GM12878 (cell line): ENCODE results near the gene CPT2. TPM values are rescaled to one million over a fixed set of nuclear protein-coding genes. Genes with fewer than 3 reads are reported as not detected.

Experiments
- ATAC-seq: fragments of 200-7000 bp; cut with Tn5 transposase; 3 replicates; pipeline ENCODE4 v1.9.1; 2020; ENCODE audit warnings: mild to moderate bottlenecking, moderate library complexity
- BruUV-seq: library from RNA; stranded (reverse); fragments of 400-500 nt; replicated peaks from 2 replicates; lab custom pipeline; 2021; lab: Mats Ljungman, UMichigan
- CTCF ChIA-PET: fragments of 300-600 bp; sonication (Branson Sonifier 250); formaldehyde crosslinking; extraction: SDS; loops from one replicate; lab custom pipeline; 2021; ENCODE audit warnings: inconsistent platforms; lab: Yijun Ruan, JAX
- POLR2A ChIA-PET: fragments of 350-600 bp; formaldehyde crosslinking; extraction: SDS; loops from one replicate; lab custom pipeline; 2021; ENCODE audit warnings: inconsistent platforms; lab: Charles Lee
- RAD21 ChIA-PET: fragments of 300-600 bp; sonication (Branson Sonifier 250); formaldehyde crosslinking; loops from one replicate; lab custom pipeline; 2023; ENCODE audit warnings: antibody characterized with exemption; ENCODE audit not compliant: unreplicated experiment; lab: Charles Lee
- SMC1A ChIA-PET: fragments of 300-600 bp; sonication (Branson Sonifier 250); formaldehyde crosslinking; loops from one replicate; lab custom pipeline; 2023; ENCODE audit not compliant: unreplicated experiment, uncharacterized antibody; lab: Charles Lee
- DNase-seq: peaks from one replicate; pipeline ENCODE4 v3.0.0-alpha.2; 2011; ENCODE audit warnings: low read depth, low spot score
- FAIRE-seq: peaks from 3 replicates; lab custom pipeline; 2011; peaks lifted over from hg19 to GRCh38; lab: Jason Lieb, UNC
- H2AFZ ChIP-seq: 2 replicates; pipeline ENCODE4 v1.6.0; 2011; ENCODE audit warnings: low read depth, low read length, control low read depth; ENCODE audit not compliant: control insufficient read depth
- H3K27ac ChIP-seq: 2 replicates; pipeline ENCODE4 v1.5.1; 2011; ENCODE audit warnings: control low read depth; ENCODE audit not compliant: control insufficient read depth, insufficient read depth
- H3K27me3 ChIP-seq, 2 experiments: replicated peaks in 1 of 2; 2 replicates each; pipeline versions ENCODE4 v1.6.0 to v1.6.1; 2011; ENCODE audit warnings: low read length in 1 of 2; ENCODE audit not compliant: control insufficient read depth in 2 of 2, insufficient read depth in 2 of 2
- H3K36me3 ChIP-seq, 2 experiments: 2 replicates each; pipeline ENCODE4 v1.5.1; 2011; ENCODE audit warnings: low read length in 1 of 2; ENCODE audit not compliant: control insufficient read depth in 2 of 2, insufficient read depth in 2 of 2
- H3K4me1 ChIP-seq: 2 replicates; pipeline ENCODE4 v1.6.1; 2011; ENCODE audit warnings: mild to moderate bottlenecking, low read length, moderate library complexity, mixed read lengths; ENCODE audit not compliant: control insufficient read depth, insufficient read depth
- H3K4me2 ChIP-seq: 2 replicates; pipeline ENCODE4 v1.6.0; 2011; ENCODE audit warnings: control low read depth; ENCODE audit not compliant: control insufficient read depth, insufficient read depth
- H3K4me3 ChIP-seq: fragments of 200-600 bp; sonication (generic); 2 replicates; pipeline ENCODE4 v1.5.1; 2016
- H3K79me2 ChIP-seq: 2 replicates; pipeline ENCODE4 v1.6.0; 2011; ENCODE audit warnings: low read length; ENCODE audit not compliant: control insufficient read depth, insufficient read depth
- H3K9ac ChIP-seq: 2 replicates; pipeline ENCODE4 v1.8.0; 2011; ENCODE audit warnings: low read length, control low read depth, mixed read lengths; ENCODE audit not compliant: control insufficient read depth, insufficient read depth
- H3K9me3 ChIP-seq: replicated peaks from 3 replicates; pipeline ENCODE4 v1.5.1; 2011; ENCODE audit warnings: mild to moderate bottlenecking, low read length; ENCODE audit not compliant: control insufficient read depth, insufficient read depth
- H4K20me1 ChIP-seq: 2 replicates; pipeline ENCODE4 v1.6.0; 2011; ENCODE audit not compliant: control insufficient read depth, insufficient read depth
- CHD4 ChIP-seq: fragments of 200-600 bp; sonication (generic); IDR thresholded peaks from 2 replicates; pipeline ENCODE4 v1.6.1; 2016; ENCODE audit warnings: mild to moderate bottlenecking
- FOXK2 ChIP-seq: fragments of 450-650 bp; IDR thresholded peaks from 2 replicates; pipeline ENCODE4 v1.6.1; 2017; ENCODE audit warnings: mild to moderate bottlenecking, moderate library complexity
- HDAC2 ChIP-seq: fragments of 200-600 bp; sonication (generic); IDR thresholded peaks from 2 replicates; pipeline ENCODE4 v1.6.1; 2017
- JUNB ChIP-seq: IDR thresholded peaks from 2 replicates; pipeline ENCODE4 v1.6.1; 2016; ENCODE audit warnings: antibody characterized with exemption, mild to moderate bottlenecking
- NFYB ChIP-seq: IDR thresholded peaks from 2 replicates; pipeline ENCODE4 v1.6.1; 2011; ENCODE audit warnings: low read depth, mild to moderate bottlenecking, low read length, improper control_type of control experiment, moderate library complexity; ENCODE audit not compliant: insufficient read depth
- RFX5 ChIP-seq: IDR thresholded peaks from 2 replicates; pipeline ENCODE4 v1.6.1; 2011; ENCODE audit warnings: low read depth, low read length, improper control_type of control experiment
- SMAD1 ChIP-seq: fragments of 450-650 bp; IDR thresholded peaks from 2 replicates; pipeline ENCODE4 v1.6.1; 2018; ENCODE audit warnings: mild to moderate bottlenecking, low read depth; ENCODE audit not compliant: partially characterized antibody
- WGBS: methylation state at CpG from one replicate; pipeline ENCODE4 v1.1.6; 2016; ENCODE audit warnings: low lambda C conversion rate; ENCODE audit not compliant: insufficient replicate concordance, insufficient coverage; ENCODE audit errors: missing lambda C conversion rate; 5-methylcytosine and 5-hydroxymethylcytosine counted together
- in situ Hi-C: fragments of 300-500 bp; cut with MboI; formaldehyde crosslinking; loops from 9 replicates; pipeline ENCODE4 v1.14.3; 2018; ENCODE audit warnings: mixed read lengths
- intact Hi-C: fragments of 100-400 bp; cut with micrococcal nuclease; formaldehyde crosslinking; loops from one replicate; pipeline ENCODE4 v1.14.2; 2022; ENCODE audit not compliant: unreplicated experiment
- polyA plus RNA-seq, 11 experiments: library from polyadenylated mRNA; depleted of rRNA in 4 of 11; unstranded in 6 of 11; stranded (reverse) in 5 of 11; fragments of >200 nt; fragmentation: Nextera tagmentation in 4 of 11; fragmentation: Illumina TruSeq in 1 of 11; extraction: Ambion mirVana in 4 of 11; extraction: Trizol in 1 of 11; gene quantifications; 1 replicate in 1 of 11; 2 replicates in 10 of 11; pipeline versions ENCODE4 v1.2.1 to v1.2.3, GENCODE V29; 2011 to 2016; ENCODE audit warnings: inconsistent platforms in 2 of 11, missing spikeins in 2 of 11, low read depth in 1 of 11
- total RNA-seq, 4 experiments: library from RNA; depleted of rRNA in 3 of 4; stranded (reverse); fragments of >200 nt in 3 of 4; fragmentation: Illumina TruSeq in 1 of 4; extraction: Trizol in 1 of 4; gene quantifications; 2 replicates each; pipeline versions ENCODE4 v1.2.1 to v1.2.3, GENCODE V29; 2013 to 2021
- TF ChIP-seq, protein P1 (sequence below): fragments of 450-650 bp; IDR thresholded peaks from 2 replicates; pipeline ENCODE4 v1.6.1; 2017; ENCODE audit warnings: mild to moderate bottlenecking, moderate library complexity
- TF ChIP-seq, protein P2 (sequence below): fragments of 450-650 bp; IDR thresholded peaks from 2 replicates; pipeline ENCODE4 v1.6.1; 2016; ENCODE audit warnings: mild to moderate bottlenecking
- TF ChIP-seq, protein P3 (sequence below): fragments of 450-650 bp; formaldehyde crosslinking; IDR thresholded peaks from 2 replicates; pipeline ENCODE4 v1.4.0; 2020; ENCODE audit warnings: mild to moderate bottlenecking, moderate library complexity
- TF ChIP-seq, protein P4 (sequence below): fragments of 450-650 bp; IDR thresholded peaks from 2 replicates; pipeline ENCODE4 v1.6.1; 2017; ENCODE audit warnings: low read depth, mild to moderate bottlenecking, moderate library complexity
- TF ChIP-seq, protein P5 (sequence below): IDR thresholded peaks from 2 replicates; pipeline ENCODE4 v1.6.1; 2012; ENCODE audit warnings: low read length, inconsistent platforms

Gene CPT2
- total and polyA plus RNA-seq, 10 of the 15 experiments (the other 5 are each of a cell fraction or from before 2014, with no cell fraction given) = 10.1 to 36.2 (median 26.3) TPM

DNA sequence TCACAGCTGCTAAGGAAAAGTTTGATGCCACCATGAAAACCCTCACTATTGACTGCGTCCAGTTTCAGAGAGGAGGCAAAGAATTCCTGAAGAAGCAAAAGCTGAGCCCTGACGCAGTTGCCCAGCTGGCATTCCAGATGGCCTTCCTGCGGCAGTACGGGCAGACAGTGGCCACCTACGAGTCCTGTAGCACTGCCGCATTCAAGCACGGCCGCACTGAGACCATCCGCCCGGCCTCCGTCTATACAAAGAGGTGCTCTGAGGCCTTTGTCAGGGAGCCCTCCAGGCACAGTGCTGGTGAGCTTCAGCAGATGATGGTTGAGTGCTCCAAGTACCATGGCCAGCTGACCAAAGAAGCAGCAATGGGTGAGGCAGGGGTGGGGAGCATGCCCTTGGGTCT, 14.3 kb downstream of the CPT2 start:
- H3K9me3 ChIP-seq = peaks cover 8% of the 10 kb centered on the region; the same call in 2 of the 3 replicates
- ChIA-PET RAD21 (interaction anchor here (0.6 kb wide), 1 partner anchor 180 kb away, joined by 3 read pairs; no protein-coding TSS in a partner anchor), POLR2A (no interaction called here), CTCF (no interaction called here), SMC1A (no interaction called here)
- no peak overlapping the region for H2AFZ ChIP-seq
- no TSS peak for BruUV-seq
- no peak overlapping the region for H3K9ac ChIP-seq
- DNase-seq (no peak), FAIRE-seq (no peak), ATAC-seq (no peak)
- peaks cover 8 to 27% of the 10 kb centered on the region in 2 experiments for H3K36me3 ChIP-seq
- no peak overlapping the region for H3K4me2 ChIP-seq
- in situ Hi-C loops (no loop called here), intact Hi-C loops (no loop called here)
- no peak overlapping the region for H3K27ac ChIP-seq
- no peaks in the 10 kb centered on the region for H3K4me1 ChIP-seq
- 95% methylated on average over 11 of the region's 11 CpGs for WGBS
- H3K27me3 ChIP-seq = no peaks in the 10 kb centered on the region
- no peaks in the 10 kb centered on the region for H4K20me1 ChIP-seq
- no peak overlapping the region for H3K4me3 ChIP-seq
- no peaks in the 10 kb centered on the region for H3K79me2 ChIP-seq
- TF ChIP-seq SMAD1 (no peak), NFYB (no peak), HDAC2 (no peak), RFX5 (no peak), JUNB (no peak), CHD4 (no peak), FOXK2 (no peak)
- TF ChIP-seq, protein P1, sequence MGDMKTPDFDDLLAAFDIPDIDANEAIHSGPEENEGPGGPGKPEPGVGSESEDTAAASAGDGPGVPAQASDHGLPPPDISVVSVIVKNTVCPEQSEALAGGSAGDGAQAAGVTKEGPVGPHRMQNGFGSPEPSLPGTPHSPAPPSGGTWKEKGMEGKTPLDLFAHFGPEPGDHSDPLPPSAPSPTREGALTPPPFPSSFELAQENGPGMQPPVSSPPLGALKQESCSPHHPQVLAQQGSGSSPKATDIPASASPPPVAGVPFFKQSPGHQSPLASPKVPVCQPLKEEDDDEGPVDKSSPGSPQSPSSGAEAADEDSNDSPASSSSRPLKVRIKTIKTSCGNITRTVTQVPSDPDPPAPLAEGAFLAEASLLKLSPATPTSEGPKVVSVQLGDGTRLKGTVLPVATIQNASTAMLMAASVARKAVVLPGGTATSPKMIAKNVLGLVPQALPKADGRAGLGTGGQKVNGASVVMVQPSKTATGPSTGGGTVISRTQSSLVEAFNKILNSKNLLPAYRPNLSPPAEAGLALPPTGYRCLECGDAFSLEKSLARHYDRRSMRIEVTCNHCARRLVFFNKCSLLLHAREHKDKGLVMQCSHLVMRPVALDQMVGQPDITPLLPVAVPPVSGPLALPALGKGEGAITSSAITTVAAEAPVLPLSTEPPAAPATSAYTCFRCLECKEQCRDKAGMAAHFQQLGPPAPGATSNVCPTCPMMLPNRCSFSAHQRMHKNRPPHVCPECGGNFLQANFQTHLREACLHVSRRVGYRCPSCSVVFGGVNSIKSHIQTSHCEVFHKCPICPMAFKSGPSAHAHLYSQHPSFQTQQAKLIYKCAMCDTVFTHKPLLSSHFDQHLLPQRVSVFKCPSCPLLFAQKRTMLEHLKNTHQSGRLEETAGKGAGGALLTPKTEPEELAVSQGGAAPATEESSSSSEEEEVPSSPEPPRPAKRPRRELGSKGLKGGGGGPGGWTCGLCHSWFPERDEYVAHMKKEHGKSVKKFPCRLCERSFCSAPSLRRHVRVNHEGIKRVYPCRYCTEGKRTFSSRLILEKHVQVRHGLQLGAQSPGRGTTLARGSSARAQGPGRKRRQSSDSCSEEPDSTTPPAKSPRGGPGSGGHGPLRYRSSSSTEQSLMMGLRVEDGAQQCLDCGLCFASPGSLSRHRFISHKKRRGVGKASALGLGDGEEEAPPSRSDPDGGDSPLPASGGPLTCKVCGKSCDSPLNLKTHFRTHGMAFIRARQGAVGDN = no peak
- TF ChIP-seq, protein P2, sequence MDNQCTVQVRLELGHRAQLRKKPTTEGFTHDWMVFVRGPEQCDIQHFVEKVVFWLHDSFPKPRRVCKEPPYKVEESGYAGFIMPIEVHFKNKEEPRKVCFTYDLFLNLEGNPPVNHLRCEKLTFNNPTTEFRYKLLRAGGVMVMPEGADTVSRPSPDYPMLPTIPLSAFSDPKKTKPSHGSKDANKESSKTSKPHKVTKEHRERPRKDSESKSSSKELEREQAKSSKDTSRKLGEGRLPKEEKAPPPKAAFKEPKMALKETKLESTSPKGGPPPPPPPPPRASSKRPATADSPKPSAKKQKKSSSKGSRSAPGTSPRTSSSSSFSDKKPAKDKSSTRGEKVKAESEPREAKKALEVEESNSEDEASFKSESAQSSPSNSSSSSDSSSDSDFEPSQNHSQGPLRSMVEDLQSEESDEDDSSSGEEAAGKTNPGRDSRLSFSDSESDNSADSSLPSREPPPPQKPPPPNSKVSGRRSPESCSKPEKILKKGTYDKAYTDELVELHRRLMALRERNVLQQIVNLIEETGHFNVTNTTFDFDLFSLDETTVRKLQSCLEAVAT = no peak
- TF ChIP-seq, protein P3, sequence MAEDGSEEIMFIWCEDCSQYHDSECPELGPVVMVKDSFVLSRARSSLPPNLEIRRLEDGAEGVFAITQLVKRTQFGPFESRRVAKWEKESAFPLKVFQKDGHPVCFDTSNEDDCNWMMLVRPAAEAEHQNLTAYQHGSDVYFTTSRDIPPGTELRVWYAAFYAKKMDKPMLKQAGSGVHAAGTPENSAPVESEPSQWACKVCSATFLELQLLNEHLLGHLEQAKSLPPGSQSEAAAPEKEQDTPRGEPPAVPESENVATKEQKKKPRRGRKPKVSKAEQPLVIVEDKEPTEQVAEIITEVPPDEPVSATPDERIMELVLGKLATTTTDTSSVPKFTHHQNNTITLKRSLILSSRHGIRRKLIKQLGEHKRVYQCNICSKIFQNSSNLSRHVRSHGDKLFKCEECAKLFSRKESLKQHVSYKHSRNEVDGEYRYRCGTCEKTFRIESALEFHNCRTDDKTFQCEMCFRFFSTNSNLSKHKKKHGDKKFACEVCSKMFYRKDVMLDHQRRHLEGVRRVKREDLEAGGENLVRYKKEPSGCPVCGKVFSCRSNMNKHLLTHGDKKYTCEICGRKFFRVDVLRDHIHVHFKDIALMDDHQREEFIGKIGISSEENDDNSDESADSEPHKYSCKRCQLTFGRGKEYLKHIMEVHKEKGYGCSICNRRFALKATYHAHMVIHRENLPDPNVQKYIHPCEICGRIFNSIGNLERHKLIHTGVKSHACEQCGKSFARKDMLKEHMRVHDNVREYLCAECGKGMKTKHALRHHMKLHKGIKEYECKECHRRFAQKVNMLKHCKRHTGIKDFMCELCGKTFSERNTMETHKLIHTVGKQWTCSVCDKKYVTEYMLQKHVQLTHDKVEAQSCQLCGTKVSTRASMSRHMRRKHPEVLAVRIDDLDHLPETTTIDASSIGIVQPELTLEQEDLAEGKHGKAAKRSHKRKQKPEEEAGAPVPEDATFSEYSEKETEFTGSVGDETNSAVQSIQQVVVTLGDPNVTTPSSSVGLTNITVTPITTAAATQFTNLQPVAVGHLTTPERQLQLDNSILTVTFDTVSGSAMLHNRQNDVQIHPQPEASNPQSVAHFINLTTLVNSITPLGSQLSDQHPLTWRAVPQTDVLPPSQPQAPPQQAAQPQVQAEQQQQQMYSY (CRISPR knock-in tag) = no peak
- TF ChIP-seq, protein P4, sequence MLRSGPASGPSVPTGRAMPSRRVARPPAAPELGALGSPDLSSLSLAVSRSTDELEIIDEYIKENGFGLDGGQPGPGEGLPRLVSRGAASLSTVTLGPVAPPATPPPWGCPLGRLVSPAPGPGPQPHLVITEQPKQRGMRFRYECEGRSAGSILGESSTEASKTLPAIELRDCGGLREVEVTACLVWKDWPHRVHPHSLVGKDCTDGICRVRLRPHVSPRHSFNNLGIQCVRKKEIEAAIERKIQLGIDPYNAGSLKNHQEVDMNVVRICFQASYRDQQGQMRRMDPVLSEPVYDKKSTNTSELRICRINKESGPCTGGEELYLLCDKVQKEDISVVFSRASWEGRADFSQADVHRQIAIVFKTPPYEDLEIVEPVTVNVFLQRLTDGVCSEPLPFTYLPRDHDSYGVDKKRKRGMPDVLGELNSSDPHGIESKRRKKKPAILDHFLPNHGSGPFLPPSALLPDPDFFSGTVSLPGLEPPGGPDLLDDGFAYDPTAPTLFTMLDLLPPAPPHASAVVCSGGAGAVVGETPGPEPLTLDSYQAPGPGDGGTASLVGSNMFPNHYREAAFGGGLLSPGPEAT = no peak
- TF ChIP-seq, protein P5, sequence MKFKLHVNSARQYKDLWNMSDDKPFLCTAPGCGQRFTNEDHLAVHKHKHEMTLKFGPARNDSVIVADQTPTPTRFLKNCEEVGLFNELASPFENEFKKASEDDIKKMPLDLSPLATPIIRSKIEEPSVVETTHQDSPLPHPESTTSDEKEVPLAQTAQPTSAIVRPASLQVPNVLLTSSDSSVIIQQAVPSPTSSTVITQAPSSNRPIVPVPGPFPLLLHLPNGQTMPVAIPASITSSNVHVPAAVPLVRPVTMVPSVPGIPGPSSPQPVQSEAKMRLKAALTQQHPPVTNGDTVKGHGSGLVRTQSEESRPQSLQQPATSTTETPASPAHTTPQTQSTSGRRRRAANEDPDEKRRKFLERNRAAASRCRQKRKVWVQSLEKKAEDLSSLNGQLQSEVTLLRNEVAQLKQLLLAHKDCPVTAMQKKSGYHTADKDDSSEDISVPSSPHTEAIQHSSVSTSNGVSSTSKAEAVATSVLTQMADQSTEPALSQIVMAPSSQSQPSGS = no peak
